PC-3 (cell line): ENCODE data around the gene GMDS. TPM values are rescaled to one million over a fixed set of nuclear protein-coding genes. Genes with fewer than 3 reads are reported as not detected.

Experiments used
- ATAC-seq: fragments of 200-7000 bp; cut with Tn5 transposase; 2 replicates; pipeline ENCODE4 v1.9.1; 2020; ENCODE audit warnings: mild to moderate bottlenecking, moderate library complexity
- BruUV-seq: library from RNA; stranded (reverse); fragments of 400-500 nt; replicated peaks from 2 replicates; lab custom pipeline; 2021; lab: Mats Ljungman, UMichigan
- CTCF ChIA-PET: fragments of 300-600 bp; sonication (Branson Sonifier 250); formaldehyde crosslinking; loops from one replicate; lab custom pipeline; 2022; ENCODE audit warnings: antibody characterized with exemption; lab: Charles Lee
- POLR2A ChIA-PET: fragments of 300-600 bp; sonication (Branson Sonifier 250); formaldehyde crosslinking; loops from one replicate; lab custom pipeline; 2022; ENCODE audit warnings: antibody characterized with exemption; ENCODE audit not compliant: unreplicated experiment; lab: Charles Lee
- DNase-seq: peaks from one replicate; pipeline ENCODE4 v3.0.0-alpha.2; 2015
- H2AFZ ChIP-seq: fragments of 300-600 bp; sonication (generic); 2 replicates; pipeline ENCODE4 v1.6.0; 2016; ENCODE audit warnings: antibody characterized with exemption, low read length
- H3F3A ChIP-seq: fragments of 300-600 bp; sonication (generic); one replicate; pipeline ENCODE4 v1.6.0; 2017; ENCODE audit warnings: antibody characterized with exemption, low read length, control low read depth, mild to moderate bottlenecking; ENCODE audit not compliant: unreplicated experiment
- H3K27ac ChIP-seq: fragments of 300-600 bp; sonication (generic); 2 replicates; pipeline ENCODE4 v1.5.1; 2016; ENCODE audit warnings: mild to moderate bottlenecking, low read length
- H3K27me3 ChIP-seq: fragments of 300-600 bp; sonication (generic); 2 replicates; pipeline ENCODE4 v1.6.1; 2016; ENCODE audit warnings: low read length, mixed read lengths
- H3K36me3 ChIP-seq: fragments of 300-600 bp; sonication (generic); 2 replicates; pipeline ENCODE4 v1.6.1; 2016; ENCODE audit warnings: low read depth, mixed run types, low read length, mixed read lengths
- H3K4me1 ChIP-seq: fragments of 300-600 bp; sonication (generic); 2 replicates; pipeline ENCODE4 v1.5.1; 2016; ENCODE audit warnings: low read length; ENCODE audit not compliant: insufficient read depth
- H3K4me2 ChIP-seq: fragments of 300-600 bp; sonication (generic); 2 replicates; pipeline ENCODE4 v1.6.0; 2016; ENCODE audit warnings: low read length
- H3K4me3 ChIP-seq: fragments of 300-600 bp; sonication (generic); 2 replicates; pipeline ENCODE4 v1.5.1; 2016; ENCODE audit warnings: mild to moderate bottlenecking, low read length, mixed read lengths
- H3K79me2 ChIP-seq: fragments of 300-600 bp; sonication (generic); 2 replicates; pipeline ENCODE4 v1.6.1; 2017; ENCODE audit warnings: low read length, mixed read lengths
- H3K9ac ChIP-seq: fragments of 300-600 bp; sonication (generic); 2 replicates; pipeline ENCODE4 v1.6.0; 2016; ENCODE audit warnings: mild to moderate bottlenecking, low read length
- H3K9me2 ChIP-seq: fragments of 300-600 bp; sonication (generic); replicated peaks from 2 replicates; pipeline ENCODE4 v1.6.1; 2016; ENCODE audit warnings: mixed run types, low read length, mixed read lengths
- H3K9me3 ChIP-seq: fragments of 300-600 bp; sonication (generic); 2 replicates; pipeline ENCODE4 v1.6.1; 2016; ENCODE audit warnings: low read length, mixed read lengths
- H4K20me1 ChIP-seq: fragments of 300-600 bp; sonication (generic); 2 replicates; pipeline ENCODE4 v1.6.1; 2016; ENCODE audit warnings: low read length, mixed read lengths
- EZH2 ChIP-seq: fragments of 300-600 bp; sonication (generic); IDR thresholded peaks from one replicate; pipeline ENCODE4 v1.6.1; 2017; ENCODE audit warnings: antibody characterized with exemption, mild to moderate bottlenecking, low read length; ENCODE audit not compliant: unreplicated experiment
- EZH2phosphoT487 ChIP-seq: fragments of 300-600 bp; sonication (generic); IDR thresholded peaks from 2 replicates; pipeline ENCODE4 v1.6.1; 2018; ENCODE audit warnings: mild to moderate bottlenecking, antibody characterized with exemption, low read length, borderline replicate concordance
- intact Hi-C: fragments of 100-400 bp; cut with micrococcal nuclease; formaldehyde crosslinking; loops from 2 replicates; pipeline ENCODE4 v1.9.0; 2023
- total RNA-seq: library from RNA; depleted of rRNA; stranded (reverse); fragments of >200 nt; gene quantifications from 2 replicates; pipeline ENCODE4 v1.2.3, GENCODE V29; 2014
- TF ChIP-seq, protein P1 (sequence below): fragments of 300-600 bp; sonication (generic); conservative IDR thresholded peaks from 2 replicates; pipeline ENCODE4 v1.5.1; 2017; ENCODE audit warnings: antibody characterized with exemption, low read depth, mild to moderate bottlenecking, low read length

Gene GMDS
- total RNA-seq, 1 experiment from 2014 or later = 18.3 TPM

DNA sequence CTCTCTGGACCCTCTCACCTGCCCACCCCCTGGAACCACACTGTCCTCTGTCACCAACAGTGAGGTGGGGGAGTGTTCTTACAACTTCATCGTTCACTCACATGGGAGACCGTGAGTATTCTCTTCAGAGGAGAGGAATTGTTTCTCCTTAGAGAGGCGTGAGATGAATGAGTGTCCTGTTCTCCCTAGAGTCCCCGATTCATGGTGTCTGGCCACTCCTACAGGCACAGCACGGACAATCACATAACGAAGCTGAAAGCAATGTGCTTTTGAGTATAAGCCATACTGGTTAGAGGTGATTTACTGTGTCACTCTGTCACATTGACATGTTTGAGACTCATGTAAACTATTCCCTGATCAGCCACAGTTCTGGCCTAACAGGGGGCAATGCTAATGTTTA is 581.1 kb downstream of the GMDS start:
- no peak for DNase-seq
- ChIA-PET POLR2A (no interaction called here), CTCF (no interaction called here)
- no peak overlapping the region for H2AFZ ChIP-seq
- H3K9me3 ChIP-seq = no peaks in the 10 kb centered on the region
- H3K4me1 ChIP-seq = no peaks in the 10 kb centered on the region
- TF ChIP-seq, protein P1, sequence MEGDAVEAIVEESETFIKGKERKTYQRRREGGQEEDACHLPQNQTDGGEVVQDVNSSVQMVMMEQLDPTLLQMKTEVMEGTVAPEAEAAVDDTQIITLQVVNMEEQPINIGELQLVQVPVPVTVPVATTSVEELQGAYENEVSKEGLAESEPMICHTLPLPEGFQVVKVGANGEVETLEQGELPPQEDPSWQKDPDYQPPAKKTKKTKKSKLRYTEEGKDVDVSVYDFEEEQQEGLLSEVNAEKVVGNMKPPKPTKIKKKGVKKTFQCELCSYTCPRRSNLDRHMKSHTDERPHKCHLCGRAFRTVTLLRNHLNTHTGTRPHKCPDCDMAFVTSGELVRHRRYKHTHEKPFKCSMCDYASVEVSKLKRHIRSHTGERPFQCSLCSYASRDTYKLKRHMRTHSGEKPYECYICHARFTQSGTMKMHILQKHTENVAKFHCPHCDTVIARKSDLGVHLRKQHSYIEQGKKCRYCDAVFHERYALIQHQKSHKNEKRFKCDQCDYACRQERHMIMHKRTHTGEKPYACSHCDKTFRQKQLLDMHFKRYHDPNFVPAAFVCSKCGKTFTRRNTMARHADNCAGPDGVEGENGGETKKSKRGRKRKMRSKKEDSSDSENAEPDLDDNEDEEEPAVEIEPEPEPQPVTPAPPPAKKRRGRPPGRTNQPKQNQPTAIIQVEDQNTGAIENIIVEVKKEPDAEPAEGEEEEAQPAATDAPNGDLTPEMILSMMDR = no peak
- TF ChIP-seq EZH2phosphoT487 (no peak), EZH2 (no peak)
- no peaks in the 10 kb centered on the region for H3K27me3 ChIP-seq
- H3K4me2 ChIP-seq = no peak overlapping the region
- H3K9me2 ChIP-seq = no peaks in the 10 kb centered on the region
- no TSS peak for BruUV-seq
- no peak overlapping the region for H3K4me3 ChIP-seq
- no peak overlapping the region for H3K27ac ChIP-seq
- no peaks in the 10 kb centered on the region for H3F3A ChIP-seq
- intact Hi-C loops = no loop called here
- H3K9ac ChIP-seq = no peak overlapping the region
- no peaks in the 10 kb centered on the region for H3K36me3 ChIP-seq
- no peaks in the 10 kb centered on the region for H4K20me1 ChIP-seq
- H3K79me2 ChIP-seq = no peaks in the 10 kb centered on the region
- ATAC-seq = no peak

DNA sequence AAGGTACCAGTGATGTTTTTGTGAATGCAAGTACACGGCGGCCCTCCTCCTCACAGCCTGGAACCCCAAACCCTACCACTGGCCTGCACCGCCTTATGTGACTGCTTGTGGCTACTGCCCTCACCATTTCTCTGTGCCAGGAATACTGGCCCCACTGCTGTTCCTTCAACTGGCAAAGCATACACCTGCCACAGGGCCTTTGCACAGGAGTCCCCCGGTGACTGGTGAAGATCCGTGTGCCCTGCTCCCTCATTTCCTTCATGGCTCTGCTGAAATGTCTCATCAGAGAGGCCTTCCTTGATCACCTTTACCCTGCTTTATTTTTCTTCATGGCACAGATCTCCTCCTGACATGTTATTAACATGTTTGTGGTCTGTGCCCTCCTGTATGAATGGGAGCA is 581.9 kb downstream of the GMDS start:
- TF ChIP-seq, protein P1 = no peak
- no peak for TF ChIP-seq EZH2phosphoT487
- TF ChIP-seq EZH2 = no peak
- DNase-seq (no peak), ATAC-seq (no peak)
- H3K27ac ChIP-seq = no peak overlapping the region
- H2AFZ ChIP-seq = no peak overlapping the region
- no peaks in the 10 kb centered on the region for H3K79me2 ChIP-seq
- H3K4me3 ChIP-seq = no peak overlapping the region
- no peak overlapping the region for H3K9ac ChIP-seq
- no TSS peak for BruUV-seq
- H3K4me2 ChIP-seq = no peak overlapping the region
- intact Hi-C loops = no loop called here
- ChIA-PET CTCF (no interaction called here), POLR2A (interaction anchor here (0.6 kb wide), 1 partner anchor 335 kb away, joined by 4 read pairs; no protein-coding TSS in a partner anchor)
- H4K20me1 ChIP-seq = no peaks in the 10 kb centered on the region
- H3K27me3 ChIP-seq = no peaks in the 10 kb centered on the region
- H3K36me3 ChIP-seq = no peaks in the 10 kb centered on the region
- H3F3A ChIP-seq = no peaks in the 10 kb centered on the region
- no peaks in the 10 kb centered on the region for H3K9me2 ChIP-seq
- H3K9me3 ChIP-seq = no peaks in the 10 kb centered on the region
- H3K4me1 ChIP-seq = no peaks in the 10 kb centered on the region

DNA sequence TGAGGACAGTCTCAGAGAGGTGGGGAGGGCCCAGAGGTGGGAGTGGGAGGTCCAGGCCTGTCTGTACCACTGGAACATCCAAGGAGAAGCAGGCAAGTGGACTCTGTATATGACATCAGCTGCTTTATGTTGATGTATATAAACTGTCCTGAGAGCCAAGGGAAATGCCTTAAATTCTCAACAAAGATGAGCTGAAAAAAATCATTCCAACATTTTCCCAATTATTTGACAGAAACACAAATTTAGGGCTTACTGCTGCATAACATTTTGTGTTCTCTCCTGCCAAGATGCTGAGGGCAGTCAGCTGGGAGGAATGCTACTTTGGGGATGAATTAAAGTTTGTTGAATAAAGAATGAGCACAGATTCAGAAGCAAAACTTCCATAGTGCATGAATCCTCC is 582.9 kb downstream of the GMDS start:
- Histone ChIP-seq H3K9me2 (no peaks in the 10 kb centered on the region), H3K4me1 (no peaks in the 10 kb centered on the region), H3K9ac (no peak overlapping the region), H3K27ac (no peak overlapping the region), H3F3A (no peaks in the 10 kb centered on the region), H4K20me1 (no peaks in the 10 kb centered on the region), H3K79me2 (no peaks in the 10 kb centered on the region), H3K4me3 (no peak overlapping the region), H3K9me3 (no peaks in the 10 kb centered on the region), H3K27me3 (no peaks in the 10 kb centered on the region), H3K4me2 (no peak overlapping the region), H3K36me3 (no peaks in the 10 kb centered on the region), H2AFZ (no peak overlapping the region)
- DNase-seq = no peak
- no TSS peak for BruUV-seq
- TF ChIP-seq EZH2phosphoT487 = no peak
- no peak for TF ChIP-seq EZH2
- TF ChIP-seq, protein P1 = no peak
- POLR2A ChIA-PET = no interaction called here
- CTCF ChIA-PET = no interaction called here
- ATAC-seq = no peak
- intact Hi-C loops = no loop called here
